HG03558 (cell line): ENCODE data around the gene KCNJ1.
A peak's percentile ranks its signal among the peaks of the same experiment; 100 is the strongest.

Experiments used
- ATAC-seq: cut with Tn5 transposase; IDR thresholded peaks from one replicate; pipeline ENCODE4 v1.9.1; 2021; ENCODE audit warnings: moderate number of reproducible peaks; ENCODE audit not compliant: unreplicated experiment; ENCODE audit errors: extremely low read depth

The KCNJ1 gene

GRCh38 chr11:128856241-128856640, 10.9 kb downstream of the KCNJ1 start:
- no peak for ATAC-seq

- no peak for ATAC-seq
Measured at GRCh38 chr11:128854841-128855240, 12.3 kb downstream of the KCNJ1 start.

- ATAC-seq: no peak
Measured at GRCh38 chr11:128853559-128853958, 13.5 kb downstream of the KCNJ1 start.

- no peak for ATAC-seq
Measured at GRCh38 chr11:128852327-128853023, 14.6 kb downstream of the KCNJ1 start.

- peak; percentile 67 for ATAC-seq
Measured at GRCh38 chr11:128848815-128849455, 18.2 kb downstream of the KCNJ1 start.

- no peak for ATAC-seq
Measured at GRCh38 chr11:128846985-128847384, 20.1 kb downstream of the KCNJ1 start.

- ATAC-seq: no peak
Measured at GRCh38 chr11:128845334-128845780, 21.7 kb downstream of the KCNJ1 start.

GRCh38 chr11:128843198-128843785, 23.8 kb downstream of the KCNJ1 start:
- ATAC-seq: no peak

GRCh38 chr11:128841461-128842072, 25.5 kb downstream of the KCNJ1 start:
- peak; percentile 29 for ATAC-seq

- ATAC-seq: no peak
Measured at GRCh38 chr11:128840783-128841182, 26.3 kb downstream of the KCNJ1 start.

- ATAC-seq: no peak
Measured at GRCh38 chr11:128840137-128840536, 27.0 kb downstream of the KCNJ1 start.

GRCh38 chr11:128839081-128839480, 28.0 kb downstream of the KCNJ1 start:
- ATAC-seq: no peak

GRCh38 chr11:128837627-128838026, 29.5 kb downstream of the KCNJ1 start:
- no peak for ATAC-seq

- no peak for ATAC-seq
Measured at GRCh38 chr11:128835741-128836430, 31.2 kb downstream of the KCNJ1 start.

- ATAC-seq: no peak
Measured at GRCh38 chr11:128834157-128834556, 32.9 kb downstream of the KCNJ1 start.

- ATAC-seq: no peak
Measured at GRCh38 chr11:128832121-128832497, 35.0 kb downstream of the KCNJ1 start.

- no peak for ATAC-seq
Measured at GRCh38 chr11:128831174-128832120, 35.6 kb downstream of the KCNJ1 start.

- ATAC-seq: no peak
Measured at GRCh38 chr11:128830290-128831173, 36.6 kb downstream of the KCNJ1 start.

- no peak for ATAC-seq
Measured at GRCh38 chr11:128828350-128828749, 38.7 kb downstream of the KCNJ1 start.
